HG02884 (cell line): ENCODE results near the gene KRTAP9-8.
"Not testable (repeated sequence)": the region's sequence is repeated elsewhere in the genome, so short reads cannot be mapped to it uniquely, and the experiment has no call there.

Experiments used
- ATAC-seq: cut with Tn5 transposase; IDR thresholded peaks from one replicate; pipeline ENCODE4 v1.9.1; 2021; ENCODE audit warnings: mild to moderate bottlenecking, moderate library complexity; ENCODE audit not compliant: unreplicated experiment

KRTAP9-8 gene

GRCh38 chr17:41255381-41256290 is 17.8 kb downstream of the KRTAP9-8 start, which contains the start of gene KRTAP9-9:
TSS of gene KRTAP9-9 (plus strand) at chr17:41255384.
- not testable (repeated sequence) for ATAC-seq

DNA sequence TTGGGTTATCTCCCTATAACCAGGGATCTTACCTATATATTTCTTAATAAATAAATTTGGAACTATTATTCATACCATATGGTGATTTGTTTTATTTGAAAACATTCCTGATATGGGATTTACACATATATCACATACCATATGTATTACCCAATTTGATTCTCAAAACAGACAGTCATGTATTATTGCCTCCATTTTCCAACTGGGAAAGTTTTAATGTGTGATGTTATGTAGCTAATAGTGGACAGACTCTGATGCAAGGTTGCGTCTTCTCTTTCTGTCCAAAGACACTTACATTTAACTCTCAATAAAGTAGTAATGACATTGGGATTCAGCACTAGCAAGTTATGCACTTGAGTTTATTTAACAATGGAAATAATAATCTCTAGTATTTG is 18.5 kb downstream of the KRTAP9-8 start:
- ATAC-seq = no peak

DNA sequence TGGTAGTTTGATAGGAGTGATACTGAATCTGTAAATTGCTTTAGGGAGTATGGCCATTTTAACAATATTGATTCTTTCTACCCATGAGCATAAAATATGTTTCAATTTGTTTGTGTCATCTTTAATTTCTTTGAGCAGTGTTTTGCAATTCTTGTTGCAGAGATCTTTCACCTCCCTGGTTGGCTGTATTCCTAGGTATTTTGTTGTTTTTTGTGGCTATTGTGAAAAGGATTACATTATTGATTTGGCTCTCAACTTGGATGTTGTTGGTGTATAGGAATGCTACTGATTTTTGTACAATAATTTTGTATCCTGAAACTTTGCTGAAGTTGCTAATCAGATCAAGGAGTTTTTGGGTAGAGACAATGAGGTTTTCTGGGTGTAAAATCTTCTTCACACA is 20.6 kb downstream of the KRTAP9-8 start:
- no peak for ATAC-seq

- ATAC-seq = no peak
These were observed 25.4 kb downstream of the KRTAP9-8 start for GRCh38 chr17:41263212-41263611.

- no peak for ATAC-seq
These were observed 26.8 kb downstream of the KRTAP9-8 start for GRCh38 chr17:41264599-41264998.

DNA sequence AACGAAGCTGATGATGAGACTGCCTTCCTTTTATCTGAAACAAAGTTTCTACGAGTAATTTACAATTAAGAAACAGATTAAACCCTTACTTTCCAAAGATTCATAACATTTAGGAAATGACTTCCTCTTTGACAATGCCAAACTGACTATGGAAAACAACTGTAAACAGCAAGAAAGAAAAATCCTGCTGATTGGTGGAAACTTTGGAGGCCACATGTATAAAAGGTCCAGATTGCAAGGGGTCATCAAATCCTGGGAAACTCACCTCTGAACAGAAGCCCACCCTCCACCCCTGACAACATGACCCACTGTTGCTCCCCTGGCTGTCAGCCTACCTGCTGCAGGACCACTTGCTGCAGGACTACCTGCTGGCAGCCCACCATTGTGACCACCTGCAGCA is 27.3 kb downstream of the KRTAP9-8 start, which contains the start of gene KRTAP9-6:
Gene KRTAP9-6 (plus strand): TSS at position 301 of the 400 bp plus-strand sequence. CDS start 0 bp downstream, at position 301.
- no peak for ATAC-seq

GRCh38 chr17:41267711-41268110 is 29.9 kb downstream of the KRTAP9-8 start:
- ATAC-seq = no peak

GRCh38 chr17:41271323-41271722 is 33.5 kb downstream of the KRTAP9-8 start:
- not testable (repeated sequence) for ATAC-seq

DNA sequence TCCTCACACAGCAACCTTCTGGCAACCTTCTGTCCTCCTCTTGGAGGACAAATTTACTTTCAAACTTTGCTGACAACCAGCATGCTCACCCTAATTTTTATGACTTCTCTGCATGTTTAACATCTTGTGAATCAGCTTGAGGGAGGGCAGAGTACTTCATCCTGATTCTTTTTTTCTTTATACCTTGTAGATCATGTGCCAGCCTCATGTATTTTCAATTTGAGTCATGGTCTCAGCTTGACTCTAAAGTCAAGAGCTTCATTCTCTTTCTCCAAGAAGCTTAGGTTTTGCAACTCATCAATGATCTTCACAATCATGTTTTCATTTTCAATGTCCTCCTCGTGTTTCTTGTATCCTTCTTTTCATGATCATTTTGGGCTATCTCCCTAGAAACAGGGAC is 34.1 kb downstream of the KRTAP9-8 start:
- no peak for ATAC-seq

DNA sequence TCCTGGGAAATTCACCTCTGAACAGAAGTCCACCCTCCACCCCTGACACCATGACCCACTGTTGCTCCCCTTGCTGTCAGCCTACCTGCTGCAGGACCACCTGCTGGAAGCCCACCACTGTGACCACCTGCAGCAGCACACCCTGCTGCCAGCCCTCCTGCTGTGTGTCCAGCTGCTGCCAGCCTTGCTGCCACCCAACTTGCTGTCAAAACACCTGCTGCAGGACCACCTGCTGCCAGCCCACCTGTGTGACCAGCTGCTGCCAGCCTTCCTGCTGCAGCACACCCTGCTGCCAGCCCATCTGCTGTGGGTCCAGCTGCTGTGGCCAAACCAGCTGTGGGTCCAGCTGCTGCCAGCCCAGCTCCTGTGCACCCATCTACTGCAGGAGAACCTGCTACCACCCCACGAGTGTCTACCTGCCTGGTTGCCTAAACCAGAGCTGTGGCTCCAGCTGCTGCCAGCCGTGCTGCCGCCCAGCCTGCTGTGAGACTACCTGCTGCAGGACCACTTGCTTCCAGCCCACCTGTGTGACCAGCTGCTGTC is 37.9 kb downstream of the KRTAP9-8 start, which contains the start of gene KRTAP9-7:
Gene KRTAP9-7 (plus strand): TSS at position 51 of the 543 bp plus-strand sequence. CDS start 0 bp downstream, at position 51.
- ATAC-seq = not testable (repeated sequence)

- ATAC-seq = no peak
These were observed 40.6 kb downstream of the KRTAP9-8 start for GRCh38 chr17:41278176-41278955.

DNA sequence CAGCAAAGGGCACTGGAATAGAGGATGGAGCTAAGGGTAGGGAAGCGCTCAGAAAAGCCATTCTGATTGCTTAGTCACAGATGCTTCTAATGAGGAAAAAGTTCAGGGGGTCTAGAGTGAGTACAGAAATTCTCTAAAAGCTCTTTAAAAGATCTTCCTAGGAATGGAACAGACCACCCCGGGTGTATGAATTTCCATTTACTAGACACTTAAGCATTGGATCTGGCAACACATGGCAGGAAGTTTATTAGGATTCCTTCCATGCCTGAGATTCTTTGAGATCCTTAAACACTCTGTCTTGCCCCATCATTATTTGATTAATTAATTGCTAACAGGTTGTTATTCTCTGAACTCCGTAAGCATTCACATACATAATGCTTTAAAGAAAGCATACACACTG is 46.2 kb downstream of the KRTAP9-8 start:
- no peak for ATAC-seq

DNA sequence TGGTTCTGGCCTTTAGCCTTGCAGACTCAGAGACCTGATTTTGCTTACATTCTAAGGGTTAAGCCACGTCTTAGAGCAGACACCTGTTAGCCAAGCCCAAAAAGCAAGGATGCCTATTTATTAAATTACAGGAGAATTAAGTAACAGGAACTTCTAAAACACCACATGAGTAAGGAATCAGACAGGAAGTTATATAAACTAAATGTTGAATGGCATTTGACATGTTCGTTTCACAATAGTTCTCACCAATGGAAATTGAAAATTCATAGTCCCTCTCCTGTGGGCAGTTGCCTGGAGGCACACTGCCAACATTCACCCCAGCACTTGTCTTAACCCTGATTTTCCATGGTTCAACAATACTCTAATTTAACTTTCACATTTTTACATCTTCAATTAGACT is 46.7 kb downstream of the KRTAP9-8 start:
- ATAC-seq = no peak

DNA sequence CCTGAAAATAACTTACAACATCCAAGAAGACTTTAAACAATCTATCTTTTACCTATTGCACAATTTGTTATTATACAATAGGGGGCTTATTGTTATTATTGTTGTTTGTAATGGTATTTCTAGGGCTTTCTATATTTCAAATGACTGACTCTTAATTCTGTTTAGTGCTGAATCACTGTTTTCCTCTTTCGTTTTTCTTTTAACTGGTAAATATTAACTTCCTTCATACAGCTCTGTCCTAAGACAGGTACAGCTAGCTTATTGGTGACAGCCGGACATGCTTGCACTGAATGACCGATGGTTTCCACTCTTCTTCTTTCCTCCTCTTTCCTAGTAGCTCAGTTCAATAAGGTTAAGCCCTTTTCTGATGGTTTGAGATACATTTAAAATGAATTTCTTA is 49.3 kb downstream of the KRTAP9-8 start:
- ATAC-seq = no peak
